Chondrocyte (in vitro differentiated cells): ENCODE measurements around the gene ZNF526. TPM values are rescaled to one million over a fixed set of nuclear protein-coding genes. Genes with fewer than 3 reads are reported as not detected.
A peak's percentile ranks its signal among the peaks of the same experiment; 100 is the strongest.

ENCODE experiments used
- DNase-seq: peaks from one replicate; pipeline ENCODE4 v3.0.0; 2021; ENCODE audit warnings: mixed read lengths, low spot score
- H3K27ac Mint-ChIP-seq: one replicate; pipeline ENCODE4 v1.8.0; 2021; ENCODE audit warnings: mild to moderate bottlenecking, moderate library complexity, mixed read lengths; ENCODE audit not compliant: unreplicated experiment
- H3K27me3 Mint-ChIP-seq: 2 replicates; pipeline ENCODE4 v1.8.0; 2021; ENCODE audit warnings: low read depth, mixed read lengths
- H3K36me3 Mint-ChIP-seq: 2 replicates; pipeline ENCODE4 v1.8.0; 2021; ENCODE audit warnings: low read depth, mixed read lengths
- H3K4me1 Mint-ChIP-seq: 2 replicates; pipeline ENCODE4 v1.8.0; 2021; ENCODE audit warnings: low read depth, mild to moderate bottlenecking, mixed read lengths
- H3K4me3 Mint-ChIP-seq: one replicate; pipeline ENCODE4 v1.8.0; 2021; ENCODE audit warnings: mild to moderate bottlenecking, moderate library complexity, mixed read lengths; ENCODE audit not compliant: unreplicated experiment
- H3K9me3 Mint-ChIP-seq: 2 replicates; pipeline ENCODE4 v1.8.0; 2021; ENCODE audit warnings: low read depth, mixed read lengths
- CTCF ChIP-seq: fragments of 200-600 bp; sonication (generic); IDR thresholded peaks from 2 replicates; pipeline ENCODE4 v1.5.0; 2021; ENCODE audit warnings: antibody characterized with exemption, mild to moderate bottlenecking, moderate library complexity
- long read RNA-seq: library from polyadenylated mRNA; stranded (forward); transcript quantifications from one replicate; pipeline ENCODE4 v2.0.0, GENCODE V29; 2021
- total RNA-seq: library from RNA; stranded (reverse); gene quantifications from 3 replicates; pipeline ENCODE4 v1.2.1, GENCODE V29; 2021

Gene ZNF526
- 14.9 to 17.2 TPM (median 16.6 TPM) in 3 replicates for total RNA-seq
- long read RNA-seq, full-length matches to known transcripts = 24 of 27 reads
- long read RNA-seq, partial matches to known transcripts = 0 of 27 reads
- long read RNA-seq, other reads (novel, unspliced or antisense) = 3 of 27 reads

- peak within 1 kb of the TSS; percentile 98 for H3K27ac Mint-ChIP-seq
- H3K9me3 Mint-ChIP-seq = no peaks in the 10 kb centered on the region
- TF ChIP-seq CTCF = no peak
- H3K4me3 Mint-ChIP-seq = peak within 1 kb of the TSS; percentile 90
- peak; percentile 99 for DNase-seq
- peaks cover 7% of the 10 kb centered on the region for H3K36me3 Mint-ChIP-seq
- peaks cover 52% of the 10 kb centered on the region for H3K4me1 Mint-ChIP-seq
- no peaks in the 10 kb centered on the region for H3K27me3 Mint-ChIP-seq
These were observed at the start of gene ZNF526 for GRCh38 chr19:42219812-42220750. Gene ZNF526 (plus strand): TSS chr19:42220312. CDS start chr19:42224404, 4,092 bp downstream.

- DNase-seq = no peak
- Mint-ChIP-seq H3K27ac (no peak overlapping the region), H3K4me1 (peaks cover under 1% of the 10 kb centered on the region), H3K4me3 (no peak overlapping the region), H3K9me3 (no peaks in the 10 kb centered on the region), H3K36me3 (no peaks in the 10 kb centered on the region), H3K27me3 (peaks cover 35% of the 10 kb centered on the region)
- no peak for TF ChIP-seq CTCF
These were observed 49.4 kb upstream of the ZNF526 start for GRCh38 chr19:42170715-42171114.

- H3K9me3 Mint-ChIP-seq = no peaks in the 10 kb centered on the region
- H3K4me1 Mint-ChIP-seq = peaks cover 8% of the 10 kb centered on the region
- no peak for TF ChIP-seq CTCF
- DNase-seq = no peak
- no peak overlapping the region for H3K27ac Mint-ChIP-seq
- peaks cover 33% of the 10 kb centered on the region for H3K27me3 Mint-ChIP-seq
- no peak overlapping the region for H3K4me3 Mint-ChIP-seq
- no peaks in the 10 kb centered on the region for H3K36me3 Mint-ChIP-seq
These were observed 47.9 kb upstream of the ZNF526 start for GRCh38 chr19:42172261-42172660.

GRCh38 chr19:42173695-42174094 lies 46.4 kb upstream of the ZNF526 start:
- Mint-ChIP-seq H3K36me3 (no peaks in the 10 kb centered on the region), H3K27me3 (peaks cover 29% of the 10 kb centered on the region), H3K9me3 (no peaks in the 10 kb centered on the region), H3K4me1 (peaks cover 8% of the 10 kb centered on the region), H3K27ac (no peak overlapping the region), H3K4me3 (no peak overlapping the region)
- no peak for TF ChIP-seq CTCF
- no peak for DNase-seq

GRCh38 chr19:42174188-42174587 lies 45.9 kb upstream of the ZNF526 start:
- no peak overlapping the region for H3K4me3 Mint-ChIP-seq
- no peaks in the 10 kb centered on the region for H3K9me3 Mint-ChIP-seq

More at GRCh38 chr19:42174188-42174587, 45.9 kb upstream of the ZNF526 start:
- no peak overlapping the region for H3K27ac Mint-ChIP-seq
- peaks cover 27% of the 10 kb centered on the region for H3K27me3 Mint-ChIP-seq
- no peaks in the 10 kb centered on the region for H3K36me3 Mint-ChIP-seq
- no peak for TF ChIP-seq CTCF
- peaks cover 8% of the 10 kb centered on the region for H3K4me1 Mint-ChIP-seq
- DNase-seq = no peak
